ENCODE measurements around the gene MAOA. TPM values are rescaled to one million over a fixed set of nuclear protein-coding genes. Genes with fewer than 3 reads are reported as not detected.
"Not testable (repeated sequence)": the region's sequence is repeated elsewhere in the genome, so short reads cannot be mapped to it uniquely, and the experiment has no call there.

Gene MAOA
- 0.25 and 0.40 TPM in 2 replicates for total RNA-seq (2014; rRNA removed; shearing (Covaris generic); ENCODE audit: low replicate concordance)

- DNase-seq: peak; percentile 6
- Histone ChIP-seq H3K9me3 (no peaks in the 10 kb centered on the region), H3K4me3 (peak within 1 kb of the TSS; percentile 56), H3K36me3 (no peaks in the 10 kb centered on the region), H3K27me3 (no peaks in the 10 kb centered on the region; the same call in 1 of the 2 replicates)
These were observed at the start of gene MAOA for GRCh38 chrX:43656005-43656494. Gene MAOA, plus strand, starts transcription at chrX:43656299. Its CDS starts 43 bp downstream, at chrX:43656342.

GRCh38 chrX:43612400-43612799 lies 43.7 kb upstream of the MAOA start:
- Histone ChIP-seq H3K36me3 (no peaks in the 10 kb centered on the region), H3K9me3 (no peaks in the 10 kb centered on the region), H3K4me3 (no peak overlapping the region), H3K27me3 (no peaks in the 10 kb centered on the region)
- DNase-seq: no peak

- Histone ChIP-seq H3K36me3 (no peaks in the 10 kb centered on the region), H3K27me3 (no peaks in the 10 kb centered on the region), H3K4me3 (no peak overlapping the region), H3K9me3 (no peaks in the 10 kb centered on the region)
- no peak for DNase-seq
These were observed 40.4 kb upstream of the MAOA start for GRCh38 chrX:43615660-43616059.

GRCh38 chrX:43618366-43619205 lies 37.5 kb upstream of the MAOA start:
- Histone ChIP-seq H3K27me3 (no peaks in the 10 kb centered on the region), H3K4me3 (no peak overlapping the region), H3K9me3 (no peaks in the 10 kb centered on the region), H3K36me3 (no peaks in the 10 kb centered on the region)
- no peak for DNase-seq

GRCh38 chrX:43619861-43620260 lies 36.2 kb upstream of the MAOA start:
- not testable (repeated sequence) for H3K9me3 ChIP-seq, H3K36me3 ChIP-seq, H3K27me3 ChIP-seq, H3K4me3 ChIP-seq, DNase-seq

GRCh38 chrX:43627147-43627546 lies 29.0 kb upstream of the MAOA start:
- Histone ChIP-seq H3K4me3 (no peak overlapping the region), H3K9me3 (no peaks in the 10 kb centered on the region), H3K27me3 (no peaks in the 10 kb centered on the region), H3K36me3 (no peaks in the 10 kb centered on the region)
- DNase-seq: no peak

- no peak overlapping the region for H3K4me3 ChIP-seq
- DNase-seq: no peak
- no peaks in the 10 kb centered on the region for H3K9me3 ChIP-seq
- H3K36me3 ChIP-seq: no peaks in the 10 kb centered on the region
- H3K27me3 ChIP-seq: no peaks in the 10 kb centered on the region
These were observed 28.4 kb upstream of the MAOA start for GRCh38 chrX:43627669-43628068.

GRCh38 chrX:43629229-43629628 lies 26.9 kb upstream of the MAOA start:
- no peak overlapping the region for H3K4me3 ChIP-seq
- no peaks in the 10 kb centered on the region for H3K36me3 ChIP-seq
- H3K9me3 ChIP-seq: no peaks in the 10 kb centered on the region
- no peaks in the 10 kb centered on the region for H3K27me3 ChIP-seq
- DNase-seq: no peak

GRCh38 chrX:43631841-43632240 lies 24.3 kb upstream of the MAOA start:
- no peak for DNase-seq
- Histone ChIP-seq H3K36me3 (no peaks in the 10 kb centered on the region), H3K27me3 (no peaks in the 10 kb centered on the region), H3K9me3 (no peaks in the 10 kb centered on the region), H3K4me3 (no peak overlapping the region)

GRCh38 chrX:43633081-43633480 lies 23.0 kb upstream of the MAOA start:
- no peaks in the 10 kb centered on the region for H3K36me3 ChIP-seq
- no peaks in the 10 kb centered on the region for H3K9me3 ChIP-seq
- no peak for DNase-seq
- no peak overlapping the region for H3K4me3 ChIP-seq
- no peaks in the 10 kb centered on the region for H3K27me3 ChIP-seq

- H3K9me3 ChIP-seq: no peaks in the 10 kb centered on the region
- no peaks in the 10 kb centered on the region for H3K27me3 ChIP-seq
- no peak overlapping the region for H3K4me3 ChIP-seq
- DNase-seq: no peak
- no peaks in the 10 kb centered on the region for H3K36me3 ChIP-seq
These were observed 22.3 kb upstream of the MAOA start for GRCh38 chrX:43633757-43634156.

- no peaks in the 10 kb centered on the region for H3K27me3 ChIP-seq
- no peak for DNase-seq
- no peaks in the 10 kb centered on the region for H3K9me3 ChIP-seq
- H3K4me3 ChIP-seq: no peak overlapping the region
- no peaks in the 10 kb centered on the region for H3K36me3 ChIP-seq
These were observed 15.6 kb upstream of the MAOA start for GRCh38 chrX:43640482-43640881.

GRCh38 chrX:43641691-43642090 lies 14.4 kb upstream of the MAOA start:
- no peaks in the 10 kb centered on the region for H3K9me3 ChIP-seq
- DNase-seq: no peak
- H3K27me3 ChIP-seq: no peaks in the 10 kb centered on the region
- H3K4me3 ChIP-seq: no peak overlapping the region
- H3K36me3 ChIP-seq: no peaks in the 10 kb centered on the region

- Histone ChIP-seq H3K9me3 (no peaks in the 10 kb centered on the region), H3K36me3 (no peaks in the 10 kb centered on the region), H3K27me3 (no peaks in the 10 kb centered on the region), H3K4me3 (no peak overlapping the region)
- no peak for DNase-seq
These were observed 12.9 kb upstream of the MAOA start for GRCh38 chrX:43643201-43643600.

- Histone ChIP-seq H3K4me3 (no peak overlapping the region), H3K9me3 (no peaks in the 10 kb centered on the region), H3K27me3 (no peaks in the 10 kb centered on the region), H3K36me3 (no peaks in the 10 kb centered on the region)
- DNase-seq: no peak
These were observed 12.4 kb upstream of the MAOA start for GRCh38 chrX:43643662-43644061.

GRCh38 chrX:43644124-43644701 lies 11.9 kb upstream of the MAOA start:
- Histone ChIP-seq H3K9me3 (no peaks in the 10 kb centered on the region), H3K4me3 (no peak overlapping the region), H3K27me3 (no peaks in the 10 kb centered on the region), H3K36me3 (no peaks in the 10 kb centered on the region)
- peak; percentile 33 for DNase-seq

GRCh38 chrX:43646800-43647199 lies 9.3 kb upstream of the MAOA start:
- Histone ChIP-seq H3K27me3 (no peaks in the 10 kb centered on the region), H3K36me3 (no peaks in the 10 kb centered on the region), H3K9me3 (no peaks in the 10 kb centered on the region), H3K4me3 (no peak overlapping the region)
- DNase-seq: no peak

Data from MG63 (cell line).